DMS79 (cell line): Measurements from ENCODE around the gene DNM2.

Experiments
- DNase-seq: peaks from one replicate; lab custom pipeline; 2025; lab: John Stamatoyannopoulos, UW

DNM2 gene

DNA sequence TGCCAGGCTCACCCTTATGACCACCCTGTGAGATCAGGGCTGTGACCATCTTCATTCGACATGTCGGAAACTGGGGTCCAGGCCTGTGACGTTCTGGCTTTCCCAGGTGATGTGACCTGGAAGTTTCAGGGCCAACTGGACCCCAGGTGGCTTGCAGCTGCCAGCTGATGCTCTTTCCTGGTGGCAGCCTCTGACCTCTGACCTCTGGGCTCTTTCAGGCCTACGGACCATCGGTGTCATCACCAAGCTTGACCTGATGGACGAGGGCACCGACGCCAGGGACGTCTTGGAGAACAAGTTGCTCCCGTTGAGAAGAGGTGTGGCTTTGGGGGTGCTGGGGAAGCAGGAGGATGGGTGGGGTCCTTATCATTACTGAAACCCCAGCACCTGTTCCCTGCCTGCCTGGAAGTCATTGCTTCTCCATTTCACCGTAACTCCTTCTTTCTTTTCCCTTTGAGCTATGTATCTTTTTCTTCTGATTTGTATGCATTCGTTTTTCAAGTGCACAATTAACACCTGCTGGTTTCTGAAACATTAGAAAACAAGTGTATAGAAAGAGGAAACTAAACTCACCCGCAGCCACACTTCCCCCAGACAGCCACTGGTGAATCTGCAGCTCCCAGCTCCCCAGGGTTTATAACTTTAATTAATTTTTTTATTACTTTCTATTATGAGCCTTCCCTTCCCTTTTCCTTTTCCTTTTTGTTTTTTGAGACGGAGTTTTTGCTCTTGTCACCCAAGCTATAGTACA, 59.2 kb downstream of the DNM2 start:
- DNase-seq, result no peak

GRCh38 chr19:10780368-10780767, 62.5 kb downstream of the DNM2 start:
- no peak for DNase-seq

GRCh38 chr19:10782795-10783194, 64.9 kb downstream of the DNM2 start:
- DNase-seq, result no peak

DNA sequence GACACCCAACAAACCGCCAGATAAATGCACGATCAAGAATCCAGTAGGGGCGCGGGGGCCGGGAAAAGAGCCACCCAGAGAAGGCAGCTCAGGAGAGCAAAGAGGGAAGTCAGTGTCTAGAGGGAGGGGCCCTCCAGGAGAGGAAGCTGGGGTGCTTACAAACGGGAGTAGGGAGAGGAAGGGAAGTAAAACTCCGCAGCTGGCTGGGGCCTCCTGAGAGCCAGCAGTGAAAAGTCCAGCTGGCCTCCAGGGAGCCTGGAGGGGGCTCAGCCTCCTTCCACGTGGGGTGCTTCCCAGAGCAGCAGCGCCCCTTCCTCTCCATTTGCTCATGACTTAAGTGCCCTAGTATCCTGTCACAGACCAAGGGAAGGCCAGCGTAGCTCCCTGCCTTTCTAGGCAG, 66.4 kb downstream of the DNM2 start:
- no peak for DNase-seq

DNA sequence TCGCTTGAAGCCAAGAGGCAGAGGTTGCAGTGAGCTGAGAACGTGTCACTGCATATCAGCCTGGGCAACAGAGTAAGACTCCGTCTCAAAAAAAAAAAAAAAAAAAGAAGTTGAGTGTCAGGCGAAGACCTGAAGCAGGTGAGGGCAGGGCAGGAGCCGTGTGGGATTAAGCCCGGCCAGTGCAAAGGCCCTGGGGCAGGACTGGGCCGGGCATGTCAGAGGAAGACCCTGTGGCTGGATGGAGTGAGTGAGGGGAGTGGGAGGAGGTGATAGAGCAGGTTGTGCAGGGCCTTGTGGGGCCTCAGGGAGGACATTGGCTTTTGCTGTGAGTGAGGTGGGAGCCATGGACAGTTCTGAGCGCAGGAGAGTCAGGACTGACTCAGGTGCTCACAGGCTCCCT, 70.3 kb downstream of the DNM2 start:
- DNase-seq, result no peak

GRCh38 chr19:10789866-10790265, 72.0 kb downstream of the DNM2 start:
- DNase-seq, result no peak

GRCh38 chr19:10796653-10797052, 78.8 kb downstream of the DNM2 start:
- DNase-seq, result no peak

GRCh38 chr19:10797078-10797477, 79.2 kb downstream of the DNM2 start:
- DNase-seq, result no peak

DNA sequence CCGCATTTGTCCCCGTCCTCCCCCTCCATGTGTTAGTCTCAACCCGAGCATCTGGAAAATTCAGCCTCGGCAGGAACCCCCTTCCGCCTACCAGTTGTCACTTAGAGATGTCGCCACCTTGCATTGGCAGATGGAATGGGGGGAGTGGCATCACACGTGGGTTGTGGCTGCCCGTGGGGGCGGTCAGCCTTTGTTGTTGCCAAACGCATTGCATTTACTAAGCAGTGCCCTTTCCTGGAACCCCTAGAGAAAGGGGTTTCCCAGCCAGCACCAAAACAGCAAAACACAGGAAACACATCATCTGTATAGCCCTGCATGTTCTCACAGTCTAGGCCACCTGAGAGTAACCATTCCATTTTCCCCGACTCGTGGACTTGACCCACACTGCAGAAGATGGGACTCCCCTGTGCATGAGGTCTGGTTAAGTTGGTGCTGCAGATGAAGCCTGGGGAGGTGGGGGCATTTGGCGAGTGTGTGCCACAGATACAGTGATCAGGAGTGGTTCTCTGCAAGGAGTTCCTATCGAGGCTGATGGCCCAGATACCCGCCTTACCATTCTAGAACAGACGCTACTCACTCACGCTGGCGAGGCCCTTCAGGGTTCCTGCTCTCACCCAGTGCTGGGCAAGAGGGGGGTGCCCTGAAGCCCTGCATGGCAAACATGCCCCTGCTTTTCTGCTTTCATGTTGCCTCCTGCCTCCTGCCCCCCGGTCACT, 79.8 kb downstream of the DNM2 start:
- no peak for DNase-seq

- DNase-seq, result no peak
Measured at GRCh38 chr19:10800488-10800887, 82.6 kb downstream of the DNM2 start.

DNA sequence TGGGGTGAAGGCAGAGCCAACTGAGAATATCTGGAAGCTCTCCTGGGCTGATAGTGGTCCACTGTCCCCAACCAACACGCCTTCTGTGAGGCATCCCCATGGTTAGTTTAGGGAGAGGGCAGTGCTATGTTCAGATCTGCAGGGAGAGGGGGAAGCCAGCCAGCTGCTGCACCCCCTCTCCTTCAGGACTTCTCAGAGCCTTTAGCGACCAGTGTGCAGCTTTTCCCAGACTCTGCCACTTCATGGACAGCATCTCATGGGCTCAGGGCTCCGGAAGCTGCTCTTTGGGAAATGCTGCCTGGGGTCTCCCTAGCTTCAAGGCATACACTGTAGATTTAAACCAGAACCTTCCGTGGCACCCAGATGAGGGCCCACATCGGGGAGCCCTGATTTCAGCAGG, 84.6 kb downstream of the DNM2 start:
- no peak for DNase-seq

DNA sequence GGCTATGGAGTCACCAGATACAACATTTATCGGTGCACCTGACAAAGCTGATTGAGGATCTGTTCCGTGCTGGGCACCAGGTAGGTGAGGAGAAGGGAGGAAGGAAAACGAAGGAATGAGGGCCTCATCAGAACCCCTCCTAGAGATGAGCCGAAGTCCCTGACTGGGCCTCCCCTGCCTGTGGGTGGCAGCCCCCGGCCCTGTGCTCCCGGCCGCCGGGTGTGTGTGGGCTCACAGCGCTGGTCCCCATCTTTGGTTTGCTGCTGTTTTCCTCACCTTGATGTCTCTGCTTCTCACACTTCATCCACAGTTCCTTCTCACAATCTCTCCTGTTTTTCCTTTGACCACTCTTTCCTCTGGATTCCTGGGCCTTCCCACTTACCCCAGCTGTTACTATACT, 85.4 kb downstream of the DNM2 start:
- no peak for DNase-seq

GRCh38 chr19:10805065-10805757, 87.3 kb downstream of the DNM2 start:
- no peak for DNase-seq

DNA sequence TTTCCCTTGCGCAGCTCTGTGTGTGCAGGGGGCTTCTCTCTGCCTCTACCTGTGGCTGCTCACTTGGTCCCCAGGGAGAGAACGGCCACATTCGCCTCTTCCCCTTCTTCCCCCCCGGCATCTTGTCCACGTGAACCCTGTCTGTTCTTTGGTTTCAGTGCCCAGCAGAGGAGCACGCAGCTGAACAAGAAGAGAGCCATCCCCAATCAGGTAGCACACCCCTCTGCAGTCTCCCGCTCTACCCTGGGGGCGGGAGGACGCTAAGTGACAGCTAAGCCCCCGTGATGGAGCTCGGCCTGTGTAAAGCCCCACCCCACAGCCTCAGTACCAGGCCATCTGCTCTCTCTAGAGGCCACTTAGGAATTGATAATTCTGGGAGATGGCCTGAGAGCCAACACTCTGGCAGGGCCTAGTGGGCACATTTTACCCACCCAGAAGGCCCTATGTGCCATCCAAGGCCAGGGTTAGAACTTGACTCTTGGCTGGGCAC, 87.9 kb downstream of the DNM2 start:
- no peak for DNase-seq

DNA sequence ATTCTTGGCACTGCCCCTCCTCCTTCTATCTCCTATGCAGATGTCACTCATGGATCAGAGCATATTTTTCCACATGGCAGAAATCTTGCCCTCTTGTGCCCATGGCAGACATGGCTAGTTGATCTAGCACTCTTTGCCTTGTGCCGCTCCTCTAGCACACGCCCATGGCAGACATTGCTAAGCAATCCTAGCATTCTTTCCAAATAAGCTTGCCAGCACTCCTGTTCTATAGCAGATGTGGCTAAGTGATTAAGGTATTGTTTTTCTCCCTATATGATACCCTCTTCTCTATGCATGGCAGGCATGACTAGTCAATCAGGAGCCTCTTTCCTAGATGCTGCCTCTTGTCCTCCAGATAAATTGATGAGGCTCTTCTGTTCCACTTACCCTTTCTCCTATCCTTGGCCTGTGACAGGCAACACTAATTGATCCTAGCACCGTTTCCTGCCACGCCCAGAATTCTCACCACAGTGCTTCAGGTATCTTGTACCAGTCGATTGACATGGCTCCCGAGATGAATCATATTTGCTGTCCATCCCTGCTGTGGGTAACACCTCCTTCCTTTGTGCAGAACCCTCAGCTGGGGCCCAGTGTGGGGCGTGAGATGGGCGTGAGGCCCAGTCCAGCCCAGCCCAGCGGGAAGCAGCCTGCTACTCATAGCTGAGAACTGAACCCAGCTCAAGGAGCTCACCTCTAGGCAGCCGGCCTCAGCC, 91.2 kb downstream of the DNM2 start:
- DNase-seq, result no peak

GRCh38 chr19:10809651-10810285, 91.9 kb downstream of the DNM2 start:
- no peak for DNase-seq

- no peak for DNase-seq
Measured at GRCh38 chr19:10811391-10812111, 93.7 kb downstream of the DNM2 start.

GRCh38 chr19:10812196-10812595, 94.3 kb downstream of the DNM2 start:
- no peak for DNase-seq

DNA sequence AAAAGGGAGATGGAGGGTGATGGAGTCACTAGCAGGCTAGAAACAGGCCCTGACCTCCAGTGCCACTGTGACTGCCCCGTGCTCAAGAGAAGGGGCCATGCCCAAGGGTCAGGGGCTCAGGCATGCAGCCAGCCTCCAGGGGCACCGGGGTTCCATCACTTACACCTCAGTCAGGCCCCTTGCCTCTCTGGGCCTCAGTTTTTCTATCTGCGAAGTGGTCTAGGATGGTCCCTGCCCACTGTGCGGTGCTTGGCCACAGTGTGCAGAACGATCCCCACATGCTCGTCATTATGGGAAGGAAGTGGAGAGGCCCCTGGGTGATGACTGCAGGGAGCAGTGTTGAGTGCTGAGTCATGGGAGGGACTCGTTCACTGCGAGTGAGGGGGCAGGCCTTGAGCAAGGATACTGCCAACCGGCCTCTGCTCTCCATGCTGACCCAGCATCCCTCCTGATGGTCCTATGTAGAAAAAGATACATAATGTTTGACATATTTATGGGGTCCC, 95.1 kb downstream of the DNM2 start:
- no peak for DNase-seq

DNA sequence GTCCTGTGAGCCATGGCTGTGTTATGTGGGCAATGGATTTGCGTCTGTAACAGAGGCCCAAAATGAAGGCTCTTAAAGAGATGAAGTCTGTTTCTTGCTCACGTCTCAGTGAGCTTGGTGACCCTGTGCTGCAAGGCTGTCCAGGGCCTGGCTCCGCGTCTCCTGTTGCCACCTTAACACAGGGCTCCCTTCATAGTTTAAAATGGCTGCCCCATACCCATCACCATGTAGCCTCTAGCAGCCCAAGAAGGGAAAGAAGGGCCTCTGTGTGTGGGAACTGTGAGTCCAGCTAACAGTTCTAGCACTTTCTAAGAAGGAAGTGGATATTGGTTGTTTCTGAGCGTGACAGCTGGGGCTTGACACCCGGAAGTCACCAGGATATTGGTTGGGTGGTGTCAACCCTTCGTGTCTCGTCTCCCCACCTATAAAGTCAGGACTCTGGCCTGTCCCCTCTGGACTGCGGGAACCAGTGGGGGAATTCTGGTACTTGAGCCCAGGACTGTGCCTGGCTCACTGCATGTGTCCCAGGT, 97.2 kb downstream of the DNM2 start:
- no peak for DNase-seq
